ENCODE results near the gene TUSC2. TPM values are rescaled to one million over a fixed set of nuclear protein-coding genes. Genes with fewer than 3 reads are reported as not detected.
A peak's percentile ranks its signal among the peaks of the same experiment; 100 is the strongest.

TUSC2 gene
- total RNA-seq, 1 experiment from 2014 or later = 34.0 TPM

DNA sequence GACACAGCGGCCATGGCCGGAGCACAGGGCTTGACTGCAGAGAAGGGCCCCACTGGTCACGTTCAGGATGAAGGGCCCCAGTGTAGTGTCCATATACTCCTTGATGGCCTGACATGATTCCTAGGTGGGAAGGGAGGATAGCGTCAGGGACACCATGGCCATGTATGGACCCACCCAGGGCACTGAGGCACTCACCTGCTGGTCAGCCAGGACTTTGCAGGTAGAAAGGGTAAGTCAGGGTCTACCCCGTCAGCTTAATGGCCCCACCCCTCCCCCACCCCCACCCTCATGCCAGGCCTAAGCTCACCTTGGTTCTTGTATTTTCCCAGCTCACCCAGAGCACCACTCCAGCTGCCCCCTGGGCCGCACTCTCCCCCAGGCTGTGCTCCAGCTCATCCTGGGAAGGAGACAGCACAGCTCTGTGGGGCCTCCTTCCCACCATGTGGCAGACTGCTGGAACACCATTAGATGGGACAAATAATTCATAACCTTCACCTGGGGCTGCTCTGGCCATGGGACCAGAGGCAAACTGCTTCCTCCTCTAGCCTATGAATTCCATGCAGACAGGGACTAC lies 27.3 kb downstream of the TUSC2 start:
- TF ChIP-seq ZBTB33 (IDR thresholded peaks at IDR 0.05; ENCODE audit: extremely low read depth, insufficient replicate concordance, low read length) = no peak
- TF ChIP-seq POLR2AphosphoS5 (IDR thresholded peaks at IDR 0.05; ENCODE audit: low read depth, low read length) = no peak
- TF ChIP-seq TCF7L2 (IDR thresholded peaks at IDR 0.05; ENCODE audit: borderline replicate concordance, extremely low read depth, insufficient read depth, insufficient read length) = no peak
- TF ChIP-seq ZFX (IDR thresholded peaks at IDR 0.05) = no peak
- 0 out of 6 replicates have a peak, but pooled peaks of 1 of the 3 experiments have one; percentile 2 for TF ChIP-seq CTCF (IDR thresholded peaks at IDR 0.05 in 2 of 3, conservative IDR thresholded peaks at IDR 0.05 in 1 of 3; ENCODE audit: borderline replicate concordance in 1 of 3, insufficient read depth in 1 of 3, low read depth in 2 of 3, low read length in 2 of 3)
- TF ChIP-seq EGR1 (IDR thresholded peaks at IDR 0.05; ENCODE audit: low read depth) = no peak
- TF ChIP-seq RAD21 (IDR thresholded peaks at IDR 0.05; ENCODE audit: low read depth) = no peak
- no peak for TF ChIP-seq CBX3 (IDR thresholded peaks at IDR 0.05; ENCODE audit: low read depth)
- H3K4me2 ChIP-seq (ENCODE audit: low read length) = peak overlapping the region; percentile 97
- H3K9ac ChIP-seq (ENCODE audit: low read length) = peak overlapping the region; percentile 72
- BruUV-seq (replicated peaks) = no TSS peak
- H4K20me1 ChIP-seq (ENCODE audit: insufficient read depth) = no peaks in the 10 kb centered on the region
- no peak overlapping the region for H2AFZ ChIP-seq (ENCODE audit: low read depth, low read length, poor library complexity, severe bottlenecking)
- intact Hi-C loops (cut with micrococcal nuclease) = no loop called here
- POLR2A ChIA-PET = interaction anchor here (0.6 to 1.4 kb wide), 2 partner anchors 9 to 16 kb away, joined by 3 to 6 read pairs; partner anchors contain the start of gene IFRD2
- no peak for ATAC-seq
- no peaks in the 10 kb centered on the region for H3K9me3 ChIP-seq (ENCODE audit: control insufficient read depth in 1 of 2, insufficient read depth in 1 of 2, low read depth in 1 of 2, low read length in 2 of 2)
- peak overlapping the region; percentile 73 for H3K27ac ChIP-seq (ENCODE audit: low read depth, low read length)
- H3K4me3 ChIP-seq (replicated peaks in 1 of 2; ENCODE audit: low read depth in 1 of 2, low read length in 2 of 2) = peak overlapping the region; percentile 48 to 92; a peak in 3 of 4 replicates
- no peaks in the 10 kb centered on the region for H3K36me3 ChIP-seq (ENCODE audit: control insufficient read depth in 1 of 2, insufficient read depth in 2 of 2, low read length in 2 of 2)
- H3K9me2 ChIP-seq (ENCODE audit: insufficient read depth) = no peaks in the 10 kb centered on the region
- DNase-seq (ENCODE audit: low read depth, low spot score) = no peak
- CTCF ChIA-PET = interaction anchor here (0.7 kb wide), 1 partner anchor 17 kb away, joined by 3 read pairs; no protein-coding TSS in a partner anchor
- RAD21 ChIA-PET (ENCODE audit: low non-redundant PET in 1 of 2, low total read pairs in 2 of 2, uncharacterized antibody in 2 of 2, unreplicated experiment in 2 of 2) = no interaction called here
- no peaks in the 10 kb centered on the region for H3K27me3 ChIP-seq (ENCODE audit: insufficient read depth, low read length)
- H3K79me2 ChIP-seq (ENCODE audit: insufficient read depth, low read length) = peaks cover 3% of the 10 kb centered on the region; the same call in 1 of the 2 replicates
- peaks cover 21 to 53% of the 10 kb centered on the region in 2 experiments for H3K4me1 ChIP-seq (ENCODE audit: control insufficient read depth in 1 of 2, insufficient read depth in 2 of 2, low read length in 2 of 2)
